HepG2 (cell line): ENCODE data around the gene PTH2. TPM values are rescaled to one million over a fixed set of nuclear protein-coding genes. Genes with fewer than 3 reads are reported as not detected.

Experiments
- ATAC-seq: fragments of 200-7000 bp; cut with Tn5 transposase; 3 replicates; pipeline ENCODE4 v1.9.1; 2020; ENCODE audit warnings: mild to moderate bottlenecking, moderate library complexity
- BruUV-seq: library from RNA; stranded (reverse); fragments of 400-500 nt; replicated peaks from 2 replicates; lab custom pipeline; 2021; lab: Mats Ljungman, UMichigan
- CTCF ChIA-PET: fragments of 300-600 bp; formaldehyde crosslinking; extraction: SDS; loops from one replicate; lab custom pipeline; 2021; ENCODE audit warnings: low total read pairs, inconsistent platforms, low intra/inter-chr PET ratio; lab: Yijun Ruan, JAX
- POLR2A ChIA-PET: fragments of 350-600 bp; sonication (Branson Sonifier 250); formaldehyde crosslinking; loops from one replicate; lab custom pipeline; 2020; ENCODE audit warnings: antibody characterized with exemption, inconsistent platforms; lab: Yijun Ruan, JAX
- DNase-seq: peaks from one replicate; pipeline ENCODE4 v3.0.0-alpha.2; 2015; ENCODE audit warnings: low spot score
- FAIRE-seq: peaks from 3 replicates; lab custom pipeline; 2011; peaks lifted over from hg19 to GRCh38; lab: Jason Lieb, UNC
- H2AFZ ChIP-seq: one replicate; pipeline ENCODE4 v1.6.1; 2011; ENCODE audit warnings: low read length, inconsistent platforms
- H3K27ac ChIP-seq: fragments of 300-600 bp; 3 replicates; pipeline ENCODE4 v1.8.0; 2011; ENCODE audit warnings: mixed run types, mild to moderate bottlenecking, mixed read lengths, low read length, inconsistent platforms; ENCODE audit not compliant: insufficient read depth; ENCODE audit errors: extremely low read length
- H3K27me3 ChIP-seq, 2 experiments: fragments of 200-600 bp in 1 of 2; 2 replicates in 1 of 2; 3 replicates in 1 of 2; pipeline versions ENCODE4 v1.6.0 to v1.8.0; 2011; ENCODE audit warnings: low read length in 2 of 2, mild to moderate bottlenecking in 2 of 2, moderate library complexity in 2 of 2, inconsistent platforms in 1 of 2; ENCODE audit not compliant: insufficient read depth in 2 of 2, control insufficient read depth in 1 of 2
- H3K36me3 ChIP-seq, 2 experiments: fragments of 200-600 bp in 1 of 2; replicated peaks in 1 of 2; 2 replicates in 1 of 2; 3 replicates in 1 of 2; pipeline versions ENCODE4 v1.5.1 to v1.8.0; 2011; ENCODE audit warnings: low read length in 2 of 2, inconsistent platforms in 1 of 2; ENCODE audit not compliant: insufficient read depth in 2 of 2, control insufficient read depth in 1 of 2
- H3K4me1 ChIP-seq: 2 replicates; pipeline ENCODE4 v1.5.1; 2012; ENCODE audit warnings: low read length, inconsistent platforms; ENCODE audit not compliant: insufficient read depth
- H3K4me2 ChIP-seq: 2 replicates; pipeline ENCODE4 v1.6.0; 2011; ENCODE audit warnings: low read depth, low read length, inconsistent platforms
- H3K4me3 ChIP-seq, 3 experiments: fragments of 200-600 bp in 1 of 3; sonication (generic), shearing (Covaris generic) in 1 of 3; replicated peaks in 1 of 3; 2 replicates each; pipeline ENCODE4 v1.5.1; 2011 to 2016; ENCODE audit warnings: low read length in 3 of 3, inconsistent platforms in 2 of 3, low read depth in 2 of 3, mild to moderate bottlenecking in 2 of 3, control low read depth in 1 of 3, mixed read lengths in 1 of 3; ENCODE audit not compliant: insufficient read depth in 1 of 3
- H3K79me2 ChIP-seq: one replicate; pipeline ENCODE4 v1.6.1; 2011; ENCODE audit warnings: low read length, inconsistent platforms; ENCODE audit not compliant: insufficient read depth
- H3K9ac ChIP-seq: 2 replicates; pipeline ENCODE4 v1.6.0; 2011; ENCODE audit warnings: mild to moderate bottlenecking, low read depth, low read length, inconsistent platforms; ENCODE audit not compliant: insufficient read depth
- H3K9me3 ChIP-seq: 2 replicates; pipeline ENCODE4 v1.5.1; 2012; ENCODE audit warnings: mild to moderate bottlenecking, low read length
- H4K20me1 ChIP-seq: 2 replicates; pipeline ENCODE4 v1.6.0; 2011; ENCODE audit warnings: inconsistent platforms, mild to moderate bottlenecking, low read length, moderate library complexity; ENCODE audit not compliant: insufficient read depth
- EZH2 ChIP-seq: conservative IDR thresholded peaks from 2 replicates; pipeline ENCODE4 v1.6.1; 2012; ENCODE audit warnings: mild to moderate bottlenecking, low read depth, low read length, moderate library complexity
- HIC2 ChIP-seq: sonication (generic); formaldehyde crosslinking; IDR thresholded peaks from 2 replicates; pipeline ENCODE4 v1.9.0; 2022; ENCODE audit warnings: low read depth, missing genetic modification reagents
- HOXA9 ChIP-seq: sonication (generic); formaldehyde crosslinking; IDR thresholded peaks from 2 replicates; pipeline ENCODE4 v1.8.1; 2022; ENCODE audit warnings: missing genetic modification reagents, mild to moderate bottlenecking, moderate library complexity, borderline replicate concordance
- MTF1 ChIP-seq: sonication (generic); formaldehyde crosslinking; IDR thresholded peaks from 2 replicates; pipeline ENCODE4 v1.5.0; 2020; ENCODE audit warnings: missing genetic modification reagents
- TSC22D2 ChIP-seq: sonication (generic); formaldehyde crosslinking; IDR thresholded peaks from 2 replicates; pipeline ENCODE4 v1.5.1; 2020; ENCODE audit warnings: missing genetic modification reagents, mild to moderate bottlenecking, borderline replicate concordance
- ZNF263 ChIP-seq: sonication (generic); formaldehyde crosslinking; IDR thresholded peaks from 2 replicates; pipeline ENCODE4 v1.4.0; 2020; ENCODE audit warnings: missing genetic modification reagents
- ZNF788 ChIP-seq: sonication (generic); formaldehyde crosslinking; IDR thresholded peaks from 2 replicates; pipeline ENCODE4 v1.5.0; 2020; ENCODE audit warnings: mild to moderate bottlenecking, missing genetic modification reagents, borderline replicate concordance
- ZSCAN12 ChIP-seq: sonication (generic); formaldehyde crosslinking; IDR thresholded peaks from 2 replicates; pipeline ENCODE4 v1.9.0; 2021; ENCODE audit warnings: mild to moderate bottlenecking, missing genetic modification reagents
- ZSCAN20 ChIP-seq: sonication (generic); formaldehyde crosslinking; IDR thresholded peaks from 2 replicates; pipeline ENCODE4 v1.4.0; 2020; ENCODE audit warnings: missing genetic modification reagents, mild to moderate bottlenecking, borderline replicate concordance
- WGBS: methylation state at CpG from one replicate; pipeline ENCODE4 v1.1.6; 2017; ENCODE audit warnings: low lambda C conversion rate; 5-methylcytosine and 5-hydroxymethylcytosine counted together
- in situ Hi-C: cut with HindIII; loops from 2 replicates; pipeline ENCODE4 v1.10.0; 2017; ENCODE audit warnings: low pct_unique_long_range_greater_than_20kb; ENCODE audit not compliant: extremely low pct_ligation_motif_present
- intact Hi-C: fragments of 100-400 bp; cut with micrococcal nuclease; formaldehyde crosslinking; loops from one replicate; pipeline ENCODE4 v1.10.0; 2022; ENCODE audit not compliant: unreplicated experiment
- polyA plus RNA-seq, 8 experiments: library from polyadenylated mRNA; depleted of rRNA in 3 of 8; stranded (reverse) in 7 of 8; unstranded in 1 of 8; fragments of >200 nt; fragmentation: Illumina TruSeq in 4 of 8; extraction: Trizol in 4 of 8; gene quantifications; 2 replicates each; pipeline versions ENCODE4 v1.2.1 to v1.2.3, GENCODE V29; 2011 to 2016; ENCODE audit warnings: low read depth in 4 of 8, missing spikeins in 1 of 8, mixed read lengths in 1 of 8; ENCODE audit not compliant: insufficient read depth in 1 of 8
- total RNA-seq, 5 experiments: library from RNA; depleted of rRNA; stranded (reverse); fragments of >200 nt; fragmentation: Illumina TruSeq; extraction: Trizol; gene quantifications; 2 replicates each; pipeline ENCODE4 v1.2.3, GENCODE V29; 2016; ENCODE audit warnings: low read depth in 1 of 5
- TF ChIP-seq, protein P1 (sequence below): sonication (generic); formaldehyde crosslinking; IDR thresholded peaks from 2 replicates; pipeline ENCODE4 v1.9.0; 2021; ENCODE audit warnings: missing genetic modification reagents, borderline replicate concordance

PTH2 gene
- total and polyA plus RNA-seq, 2 of the 13 experiments (the other 11 are each of a cell fraction or from before 2014, with no cell fraction given): not detected

GRCh38 chr19:49430172-49430677 is 7.0 kb upstream of the PTH2 start:
- ATAC-seq (no peak), DNase-seq (no peak), FAIRE-seq (no peak)
- Histone ChIP-seq H3K4me2 (no peak overlapping the region), H3K9me3 (no peaks in the 10 kb centered on the region), H4K20me1 (no peaks in the 10 kb centered on the region), H3K36me3 (no peaks in the 10 kb centered on the region), H3K27me3 (peaks cover 8 to 87% of the 10 kb centered on the region in 2 experiments; a peak in 4 of 5 replicates), H3K27ac (no peak overlapping the region), H3K4me3 (no peak overlapping the region), H3K9ac (no peak overlapping the region), H3K79me2 (no peaks in the 10 kb centered on the region), H2AFZ (no peak overlapping the region), H3K4me1 (peaks cover 16% of the 10 kb centered on the region)
- ChIA-PET CTCF (interaction anchor here (1.9 kb wide), 1 partner anchor 38 kb away, joined by 16 read pairs; no protein-coding TSS in a partner anchor), POLR2A (no interaction called here)
- in situ Hi-C loops: no loop called here
- TF ChIP-seq ZSCAN12: no peak
- TF ChIP-seq, protein P1, sequence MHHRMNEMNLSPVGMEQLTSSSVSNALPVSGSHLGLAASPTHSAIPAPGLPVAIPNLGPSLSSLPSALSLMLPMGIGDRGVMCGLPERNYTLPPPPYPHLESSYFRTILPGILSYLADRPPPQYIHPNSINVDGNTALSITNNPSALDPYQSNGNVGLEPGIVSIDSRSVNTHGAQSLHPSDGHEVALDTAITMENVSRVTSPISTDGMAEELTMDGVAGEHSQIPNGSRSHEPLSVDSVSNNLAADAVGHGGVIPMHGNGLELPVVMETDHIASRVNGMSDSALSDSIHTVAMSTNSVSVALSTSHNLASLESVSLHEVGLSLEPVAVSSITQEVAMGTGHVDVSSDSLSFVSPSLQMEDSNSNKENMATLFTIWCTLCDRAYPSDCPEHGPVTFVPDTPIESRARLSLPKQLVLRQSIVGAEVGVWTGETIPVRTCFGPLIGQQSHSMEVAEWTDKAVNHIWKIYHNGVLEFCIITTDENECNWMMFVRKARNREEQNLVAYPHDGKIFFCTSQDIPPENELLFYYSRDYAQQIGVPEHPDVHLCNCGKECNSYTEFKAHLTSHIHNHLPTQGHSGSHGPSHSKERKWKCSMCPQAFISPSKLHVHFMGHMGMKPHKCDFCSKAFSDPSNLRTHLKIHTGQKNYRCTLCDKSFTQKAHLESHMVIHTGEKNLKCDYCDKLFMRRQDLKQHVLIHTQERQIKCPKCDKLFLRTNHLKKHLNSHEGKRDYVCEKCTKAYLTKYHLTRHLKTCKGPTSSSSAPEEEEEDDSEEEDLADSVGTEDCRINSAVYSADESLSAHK: peak; percentile 96; the same call in 1 of the 2 replicates
- WGBS: 4% methylated on average over 4 of the region's 9 CpGs
- intact Hi-C loops: no loop called here
- no TSS peak for BruUV-seq

DNA sequence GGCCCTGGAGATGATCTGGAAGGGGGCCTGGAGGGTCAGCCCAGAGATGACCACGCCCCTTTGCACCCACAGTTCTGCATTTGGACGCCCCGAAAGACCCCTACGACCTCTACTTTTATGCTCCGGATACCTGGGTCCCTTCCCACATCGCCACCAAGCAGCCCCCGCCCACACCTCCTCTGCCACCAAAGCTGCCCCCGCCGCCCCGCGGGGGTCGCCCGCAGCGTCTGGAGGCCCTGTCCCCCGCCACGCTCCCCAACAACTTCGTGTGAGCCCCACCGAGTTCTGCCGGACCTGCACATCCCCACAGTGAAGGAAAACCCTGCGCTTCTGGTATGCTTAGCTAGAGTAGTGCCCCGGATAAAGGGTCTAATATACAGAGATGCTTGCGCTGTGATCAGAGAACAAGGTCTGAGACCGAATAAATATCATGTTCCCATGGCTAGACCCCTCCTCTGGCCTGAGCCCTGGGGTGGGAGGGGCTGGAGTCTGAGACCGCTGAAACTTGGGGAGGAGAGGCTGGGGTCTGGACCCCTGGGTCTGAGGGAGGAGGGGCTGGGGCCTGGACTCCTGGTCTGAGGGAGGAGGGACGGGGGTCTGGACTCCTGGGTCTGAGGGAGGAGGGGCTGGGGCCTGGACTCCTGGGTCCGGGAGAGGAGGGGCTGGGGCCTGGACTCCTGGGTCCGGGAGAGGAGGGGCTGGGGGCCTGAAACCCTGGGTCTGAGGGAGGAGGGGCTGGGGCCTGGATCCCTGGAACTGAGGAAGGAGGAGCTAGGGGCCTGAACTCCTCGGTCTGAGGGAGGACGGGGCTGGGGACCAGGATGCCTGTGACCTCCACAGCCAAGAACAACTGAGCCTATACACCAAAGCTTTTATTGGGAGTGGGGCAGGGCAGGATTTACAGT is 5.6 kb upstream of the PTH2 start:
- H3K4me1 ChIP-seq: peaks cover 16% of the 10 kb centered on the region
- peak overlapping the region in 1 of 3 experiments; percentile 54; a peak in 2 of 6 replicates for H3K4me3 ChIP-seq
- peaks cover 11 to 84% of the 10 kb centered on the region in 2 experiments for H3K27me3 ChIP-seq
- ChIA-PET CTCF (no interaction called here), POLR2A (no interaction called here)
- H3K4me2 ChIP-seq: peak overlapping the region; percentile 74
- no peak overlapping the region for H3K27ac ChIP-seq
- intact Hi-C loops: loop anchor here (5.0 kb wide), 1 partner anchor 36 kb away; no protein-coding TSS in a partner anchor
- no TSS peak for BruUV-seq
- FAIRE-seq (no peak), ATAC-seq (no peak), DNase-seq (no peak)
- no peaks in the 10 kb centered on the region for H3K9me3 ChIP-seq
- no peaks in the 10 kb centered on the region for H3K36me3 ChIP-seq
- in situ Hi-C loops: loop anchor here (5.0 kb wide), 1 partner anchor 36 kb away; no protein-coding TSS in a partner anchor
- H3K9ac ChIP-seq: no peak overlapping the region
- no peaks in the 10 kb centered on the region for H3K79me2 ChIP-seq
- H2AFZ ChIP-seq: no peak overlapping the region
- no peaks in the 10 kb centered on the region for H4K20me1 ChIP-seq
- 9% methylated on average over 15 of the region's 29 CpGs for WGBS
- no peak for TF ChIP-seq ZSCAN20
- TF ChIP-seq EZH2: peak; percentile 14; the same call in 1 of the 2 replicates
- TF ChIP-seq MTF1 (CRISPR knock-in tag): no peak
- no peak for TF ChIP-seq TSC22D2 (CRISPR knock-in tag)
- TF ChIP-seq HIC2 (CRISPR knock-in tag): no peak
- TF ChIP-seq HOXA9: no peak
- 0 out of 2 replicates have a peak, but pooled peaks have one; percentile 26 for TF ChIP-seq ZNF263 (CRISPR knock-in tag)
- no peak for TF ChIP-seq ZNF788
